ENCODE data around the gene CD151.

The CD151 gene

GRCh38 chr11:815675-816432, 16.9 kb upstream of the CD151 start:
- DNase-seq: no peak

GRCh38 chr11:816433-816779, 16.3 kb upstream of the CD151 start:
- no peak for DNase-seq

DNA sequence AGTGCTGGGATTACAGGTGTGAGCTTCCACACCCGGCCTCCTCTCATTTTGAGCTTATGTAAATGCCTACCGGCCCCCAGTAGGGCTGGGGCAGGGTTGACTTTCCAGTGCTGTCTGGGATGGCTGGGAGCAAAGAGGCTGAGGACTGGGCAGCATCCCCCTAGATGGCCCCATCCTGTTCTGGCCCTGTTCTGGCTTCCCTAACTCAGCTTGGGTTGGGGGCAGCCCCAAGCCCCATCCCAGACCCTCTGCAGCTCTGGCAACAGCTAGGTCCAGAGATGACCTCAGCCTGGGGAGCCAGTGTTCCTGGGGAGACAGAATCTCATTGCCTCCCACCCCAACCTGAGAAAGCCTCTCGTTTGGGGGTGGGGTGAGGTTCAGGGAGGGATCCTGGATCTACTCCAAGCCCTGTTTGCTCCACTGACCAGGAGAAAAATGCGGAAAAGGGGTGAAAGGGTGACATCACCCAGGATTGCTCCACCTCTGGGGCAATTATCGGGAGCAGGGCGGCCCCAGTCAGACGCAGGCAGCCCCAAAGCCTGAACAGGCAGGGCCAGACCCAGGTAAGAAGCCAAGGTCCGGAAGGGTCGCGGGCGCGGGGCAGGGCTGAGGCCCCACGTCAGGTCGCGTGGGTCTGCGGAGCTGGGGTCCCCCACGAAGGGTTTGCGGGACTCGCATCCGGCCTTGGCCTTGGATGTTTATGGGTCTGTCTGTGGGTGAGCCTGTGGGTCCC, 14.2 kb upstream of the CD151 start, which contains the start of gene PNPLA2:
Gene PNPLA2 (plus strand): TSS at position 519 of the 733 bp plus-strand sequence. CDS start 805 bp downstream, outside the sequence.
- peak; percentile 52 for DNase-seq

DNA sequence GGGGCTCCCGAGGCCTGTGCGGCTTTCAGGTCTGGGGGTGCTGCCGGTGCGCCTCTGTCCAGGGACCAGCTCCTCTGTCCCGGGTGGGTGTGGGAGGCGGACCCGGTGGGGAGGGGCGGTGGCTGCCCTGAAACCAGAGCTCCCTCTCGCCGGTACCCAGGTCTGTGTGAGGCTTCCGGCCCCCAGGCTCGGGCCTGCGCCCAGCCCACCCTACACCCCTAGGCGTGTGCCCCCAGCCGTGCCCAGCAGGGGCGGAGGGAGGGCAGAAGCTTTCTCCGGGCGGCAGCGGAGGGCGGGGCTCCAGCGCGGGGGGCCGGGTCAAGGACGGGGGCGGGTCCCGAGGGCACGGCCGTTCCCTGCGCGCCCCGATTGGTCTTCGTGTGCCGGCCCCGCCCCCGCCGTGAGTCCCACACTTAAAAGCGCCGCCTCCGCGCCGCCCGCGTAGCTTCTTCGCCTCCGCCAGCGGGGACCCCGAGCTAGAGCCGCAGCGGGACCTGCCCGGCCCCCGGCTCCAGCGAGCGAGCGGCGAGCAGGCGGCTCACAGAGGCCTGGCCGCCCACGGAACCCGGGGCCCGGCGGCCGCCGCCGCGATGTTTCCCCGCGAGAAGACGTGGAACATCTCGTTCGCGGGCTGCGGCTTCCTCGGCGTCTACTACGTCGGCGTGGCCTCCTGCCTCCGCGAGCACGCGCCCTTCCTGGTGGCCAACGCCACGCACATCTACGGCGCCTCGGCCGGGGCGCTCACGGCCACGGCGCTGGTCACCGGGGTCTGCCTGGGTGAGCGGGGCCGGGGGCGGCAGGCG, 13.4 kb upstream of the CD151 start:
- DNase-seq: peak; percentile 88

DNA sequence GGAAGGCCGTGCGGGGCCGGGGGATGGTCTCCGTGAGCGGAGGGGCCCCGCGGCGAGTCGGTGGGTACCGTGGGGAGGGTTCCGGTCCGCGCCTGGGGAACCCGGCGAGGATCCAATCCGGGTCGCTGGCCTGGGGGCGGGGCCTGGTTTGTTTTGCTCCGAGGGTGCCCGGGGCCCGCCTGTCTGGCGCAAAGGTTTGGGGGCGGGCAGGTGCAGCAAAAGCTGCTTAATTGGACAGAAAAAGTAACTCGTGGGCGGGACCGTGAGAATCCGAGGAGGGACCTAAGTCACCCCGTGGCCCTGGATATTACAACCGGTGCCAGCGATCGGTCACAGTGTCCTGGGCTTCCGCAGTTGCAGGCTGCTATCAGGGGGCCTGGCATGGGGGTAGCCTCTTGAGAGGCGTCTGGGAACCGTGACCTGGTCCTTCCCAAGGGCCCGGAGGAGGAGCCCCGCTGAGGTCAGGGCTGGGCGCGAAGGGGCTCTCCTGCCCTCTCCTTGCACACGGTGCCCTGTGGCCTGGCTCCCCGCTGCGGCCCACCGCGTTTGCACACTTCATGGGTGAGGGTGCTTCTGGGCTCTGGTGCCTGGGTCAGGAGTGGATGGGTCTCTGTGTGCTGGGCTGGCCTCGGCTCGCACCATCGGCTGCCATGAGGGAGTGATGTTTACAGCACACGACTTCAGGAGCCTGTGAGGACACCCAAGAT, 12.7 kb upstream of the CD151 start:
- peak; percentile 39 for DNase-seq

- no peak for DNase-seq
Measured at GRCh38 chr11:820655-821511, 11.9 kb upstream of the CD151 start.

- DNase-seq: no peak
Measured at GRCh38 chr11:821512-822371, 11.0 kb upstream of the CD151 start.

GRCh38 chr11:823441-824291, 9.1 kb upstream of the CD151 start:
- no peak for DNase-seq

GRCh38 chr11:824292-824880, 8.4 kb upstream of the CD151 start:
- no peak for DNase-seq

GRCh38 chr11:824942-825341, 7.8 kb upstream of the CD151 start:
- no peak for DNase-seq

DNA sequence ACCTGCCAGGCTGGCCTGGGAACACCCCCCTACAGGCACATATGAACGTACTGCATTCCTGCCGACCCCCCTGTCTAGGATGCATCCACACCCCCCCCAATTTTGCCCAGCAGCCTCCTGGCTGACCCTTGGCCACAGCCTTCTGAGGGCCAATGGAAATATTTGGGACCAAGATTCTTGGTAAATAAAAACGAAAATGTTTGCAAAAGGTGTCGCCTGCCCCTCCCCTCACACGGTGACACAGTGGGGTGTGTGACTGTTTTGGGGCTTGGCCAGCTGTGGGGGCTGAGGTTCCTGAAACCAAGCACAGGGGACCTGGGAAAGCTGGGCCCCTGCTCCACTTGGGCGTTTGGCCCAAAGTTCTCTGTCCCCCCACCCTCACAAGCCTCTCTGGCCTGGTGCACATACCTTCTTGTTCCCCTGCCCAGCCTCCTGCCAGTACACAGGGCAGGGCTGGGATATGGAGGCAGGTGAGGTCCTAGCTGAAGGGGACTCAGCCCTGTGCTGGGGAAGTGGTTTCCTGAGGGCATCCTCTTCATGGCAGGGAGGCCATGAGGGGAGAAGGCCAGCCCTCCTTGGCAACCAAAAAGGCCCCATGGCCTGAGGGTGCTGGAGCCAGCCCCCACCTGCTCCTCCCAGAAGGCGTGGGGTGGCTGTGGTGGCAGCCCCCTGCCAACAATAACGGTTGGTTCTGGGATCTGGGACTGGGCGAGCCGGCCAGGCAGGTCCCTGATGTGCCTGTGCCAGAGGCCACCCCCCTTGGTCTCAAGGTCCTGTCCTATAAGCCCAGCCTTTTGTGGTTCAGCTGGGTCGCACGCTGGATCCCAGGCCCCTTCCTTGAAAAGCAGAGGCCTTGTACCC, 7.2 kb upstream of the CD151 start:
- no peak for DNase-seq

GRCh38 chr11:826227-826621, 6.5 kb upstream of the CD151 start:
- DNase-seq: no peak

- no peak for DNase-seq
Measured at GRCh38 chr11:826836-827145, 6.0 kb upstream of the CD151 start.

DNA sequence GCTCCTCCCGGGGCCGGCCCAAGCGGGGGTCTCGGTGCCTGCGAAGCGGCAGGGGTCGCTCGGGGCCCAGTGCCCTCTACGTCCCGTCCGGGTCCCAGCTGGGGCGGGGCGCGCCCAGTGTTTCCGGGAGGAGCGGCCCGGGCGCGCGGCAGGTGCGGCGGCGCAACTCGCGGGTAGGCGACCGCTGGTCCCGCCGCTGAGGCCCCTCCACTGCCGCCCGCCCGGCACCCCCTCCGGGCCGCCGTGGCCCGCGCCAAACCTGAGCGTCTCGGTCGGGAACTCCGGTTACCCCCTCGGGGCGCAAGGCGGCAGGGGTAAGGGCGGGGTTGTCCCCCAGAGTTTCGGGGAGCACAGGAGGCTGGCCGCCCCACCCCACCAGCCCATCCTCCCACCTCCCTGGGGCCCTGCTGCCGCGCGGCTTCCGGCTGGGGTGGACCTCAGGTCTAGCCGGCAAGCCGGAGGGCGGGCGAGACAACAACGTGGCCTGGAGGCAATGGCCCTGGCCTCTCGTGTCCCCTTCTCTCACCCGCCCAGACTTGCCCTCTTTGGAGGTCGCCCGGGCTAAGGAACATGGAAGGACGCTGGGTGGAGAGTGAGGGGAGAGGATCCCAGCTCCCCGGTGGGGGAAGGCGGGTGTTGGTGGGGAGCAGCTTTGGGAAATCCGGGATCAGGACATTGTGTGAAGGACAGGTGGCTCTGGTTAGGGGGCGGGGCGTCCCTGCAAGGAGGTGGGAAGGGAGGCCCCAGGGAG, 5.4 kb upstream of the CD151 start:
- no peak for DNase-seq

GRCh38 chr11:827897-828192, 4.9 kb upstream of the CD151 start, which contains the start of gene CRACR2B:
CRACR2B (plus strand) TSS chr11:827919; CDS start chr11:828608, 689 bp downstream.
- DNase-seq: no peak

GRCh38 chr11:828506-829175, 4.1 kb upstream of the CD151 start:
- DNase-seq: no peak

GRCh38 chr11:829176-829846, 3.4 kb upstream of the CD151 start:
- DNase-seq: no peak

All from fibroblast of skin of abdomen (primary cell).